ENCODE data around the gene RPS19BP1.

GRCh38 chr22:39553429-39553828 is 20.9 kb upstream of the RPS19BP1 start:
- TF ChIP-seq, protein P1, sequence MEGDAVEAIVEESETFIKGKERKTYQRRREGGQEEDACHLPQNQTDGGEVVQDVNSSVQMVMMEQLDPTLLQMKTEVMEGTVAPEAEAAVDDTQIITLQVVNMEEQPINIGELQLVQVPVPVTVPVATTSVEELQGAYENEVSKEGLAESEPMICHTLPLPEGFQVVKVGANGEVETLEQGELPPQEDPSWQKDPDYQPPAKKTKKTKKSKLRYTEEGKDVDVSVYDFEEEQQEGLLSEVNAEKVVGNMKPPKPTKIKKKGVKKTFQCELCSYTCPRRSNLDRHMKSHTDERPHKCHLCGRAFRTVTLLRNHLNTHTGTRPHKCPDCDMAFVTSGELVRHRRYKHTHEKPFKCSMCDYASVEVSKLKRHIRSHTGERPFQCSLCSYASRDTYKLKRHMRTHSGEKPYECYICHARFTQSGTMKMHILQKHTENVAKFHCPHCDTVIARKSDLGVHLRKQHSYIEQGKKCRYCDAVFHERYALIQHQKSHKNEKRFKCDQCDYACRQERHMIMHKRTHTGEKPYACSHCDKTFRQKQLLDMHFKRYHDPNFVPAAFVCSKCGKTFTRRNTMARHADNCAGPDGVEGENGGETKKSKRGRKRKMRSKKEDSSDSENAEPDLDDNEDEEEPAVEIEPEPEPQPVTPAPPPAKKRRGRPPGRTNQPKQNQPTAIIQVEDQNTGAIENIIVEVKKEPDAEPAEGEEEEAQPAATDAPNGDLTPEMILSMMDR (IDR thresholded peaks at IDR 0.05), result no peak
- no peak for TF ChIP-seq POLR2A (IDR thresholded peaks at IDR 0.05)
